ENCODE measurements around the gene LDLRAP1. TPM values are rescaled to one million over a fixed set of nuclear protein-coding genes. Genes with fewer than 3 reads are reported as not detected.
A peak's percentile ranks its signal among the peaks of the same experiment; 100 is the strongest.

Gene LDLRAP1
- total RNA-seq, 1 experiment from 2014 or later, result 16.3 TPM

DNA sequence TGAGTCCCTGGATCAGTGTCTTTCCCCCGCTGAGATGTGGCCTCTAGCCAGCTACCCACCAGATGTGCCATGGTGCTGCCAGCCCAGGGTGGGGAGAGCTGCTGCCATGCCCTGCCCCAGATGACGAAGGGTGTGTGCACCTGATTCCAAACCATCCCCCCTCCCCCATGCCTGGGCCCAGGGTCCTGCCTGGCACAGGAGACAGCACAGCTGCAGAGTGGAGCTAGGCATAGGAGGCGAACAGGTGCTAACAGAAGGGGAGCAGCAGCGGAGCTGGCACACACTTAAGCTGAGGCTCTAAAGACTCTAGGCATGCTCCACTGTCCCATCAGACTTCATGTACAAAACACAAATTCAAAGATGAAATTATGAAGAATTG lies 9.0 kb upstream of the LDLRAP1 start (continued):
- TF ChIP-seq, protein P1, sequence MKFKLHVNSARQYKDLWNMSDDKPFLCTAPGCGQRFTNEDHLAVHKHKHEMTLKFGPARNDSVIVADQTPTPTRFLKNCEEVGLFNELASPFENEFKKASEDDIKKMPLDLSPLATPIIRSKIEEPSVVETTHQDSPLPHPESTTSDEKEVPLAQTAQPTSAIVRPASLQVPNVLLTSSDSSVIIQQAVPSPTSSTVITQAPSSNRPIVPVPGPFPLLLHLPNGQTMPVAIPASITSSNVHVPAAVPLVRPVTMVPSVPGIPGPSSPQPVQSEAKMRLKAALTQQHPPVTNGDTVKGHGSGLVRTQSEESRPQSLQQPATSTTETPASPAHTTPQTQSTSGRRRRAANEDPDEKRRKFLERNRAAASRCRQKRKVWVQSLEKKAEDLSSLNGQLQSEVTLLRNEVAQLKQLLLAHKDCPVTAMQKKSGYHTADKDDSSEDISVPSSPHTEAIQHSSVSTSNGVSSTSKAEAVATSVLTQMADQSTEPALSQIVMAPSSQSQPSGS (CRISPR knock-in tag; IDR thresholded peaks at IDR 0.05; ENCODE audit: borderline replicate concordance, low read depth), result no peak
- TF ChIP-seq CREM (CRISPR knock-in tag; IDR thresholded peaks at IDR 0.05), result no peak
- TF ChIP-seq, protein P2, sequence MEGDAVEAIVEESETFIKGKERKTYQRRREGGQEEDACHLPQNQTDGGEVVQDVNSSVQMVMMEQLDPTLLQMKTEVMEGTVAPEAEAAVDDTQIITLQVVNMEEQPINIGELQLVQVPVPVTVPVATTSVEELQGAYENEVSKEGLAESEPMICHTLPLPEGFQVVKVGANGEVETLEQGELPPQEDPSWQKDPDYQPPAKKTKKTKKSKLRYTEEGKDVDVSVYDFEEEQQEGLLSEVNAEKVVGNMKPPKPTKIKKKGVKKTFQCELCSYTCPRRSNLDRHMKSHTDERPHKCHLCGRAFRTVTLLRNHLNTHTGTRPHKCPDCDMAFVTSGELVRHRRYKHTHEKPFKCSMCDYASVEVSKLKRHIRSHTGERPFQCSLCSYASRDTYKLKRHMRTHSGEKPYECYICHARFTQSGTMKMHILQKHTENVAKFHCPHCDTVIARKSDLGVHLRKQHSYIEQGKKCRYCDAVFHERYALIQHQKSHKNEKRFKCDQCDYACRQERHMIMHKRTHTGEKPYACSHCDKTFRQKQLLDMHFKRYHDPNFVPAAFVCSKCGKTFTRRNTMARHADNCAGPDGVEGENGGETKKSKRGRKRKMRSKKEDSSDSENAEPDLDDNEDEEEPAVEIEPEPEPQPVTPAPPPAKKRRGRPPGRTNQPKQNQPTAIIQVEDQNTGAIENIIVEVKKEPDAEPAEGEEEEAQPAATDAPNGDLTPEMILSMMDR (IDR thresholded peaks at IDR 0.05), result no peak
- TF ChIP-seq, protein P3, sequence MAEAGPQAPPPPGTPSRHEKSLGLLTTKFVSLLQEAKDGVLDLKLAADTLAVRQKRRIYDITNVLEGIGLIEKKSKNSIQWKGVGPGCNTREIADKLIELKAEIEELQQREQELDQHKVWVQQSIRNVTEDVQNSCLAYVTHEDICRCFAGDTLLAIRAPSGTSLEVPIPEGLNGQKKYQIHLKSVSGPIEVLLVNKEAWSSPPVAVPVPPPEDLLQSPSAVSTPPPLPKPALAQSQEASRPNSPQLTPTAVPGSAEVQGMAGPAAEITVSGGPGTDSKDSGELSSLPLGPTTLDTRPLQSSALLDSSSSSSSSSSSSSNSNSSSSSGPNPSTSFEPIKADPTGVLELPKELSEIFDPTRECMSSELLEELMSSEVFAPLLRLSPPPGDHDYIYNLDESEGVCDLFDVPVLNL (CRISPR knock-in tag; IDR thresholded peaks at IDR 0.05; ENCODE audit: borderline replicate concordance, low read depth), result no peak

DNA sequence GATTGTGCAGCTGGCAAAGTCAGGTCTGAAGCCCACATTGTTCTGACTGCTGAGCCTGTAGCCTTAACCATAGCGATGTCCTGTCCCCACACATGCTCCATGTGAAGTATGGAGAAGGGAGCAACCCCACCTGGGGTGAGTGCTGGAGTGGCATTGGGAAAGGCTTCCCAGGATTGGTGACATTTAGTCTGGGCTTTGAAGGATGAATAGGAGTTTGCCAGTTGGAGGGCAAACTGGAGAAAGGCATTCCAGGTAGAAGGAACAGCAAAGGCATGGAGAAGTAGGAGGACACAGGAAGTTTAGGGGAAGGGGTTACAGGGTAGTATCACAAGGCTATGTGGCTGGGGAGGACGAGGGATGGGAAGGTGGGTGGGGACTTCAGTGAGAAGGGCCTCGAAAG lies 7.3 kb upstream of the LDLRAP1 start:
- TF ChIP-seq CREM (CRISPR knock-in tag; IDR thresholded peaks at IDR 0.05), result no peak
- TF ChIP-seq, protein P4, sequence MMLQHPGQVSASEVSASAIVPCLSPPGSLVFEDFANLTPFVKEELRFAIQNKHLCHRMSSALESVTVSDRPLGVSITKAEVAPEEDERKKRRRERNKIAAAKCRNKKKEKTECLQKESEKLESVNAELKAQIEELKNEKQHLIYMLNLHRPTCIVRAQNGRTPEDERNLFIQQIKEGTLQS (CRISPR knock-in tag; conservative IDR thresholded peaks at IDR 0.05), result no peak
- TF ChIP-seq TCF7 (CRISPR knock-in tag; IDR thresholded peaks at IDR 0.05; ENCODE audit: low read depth), result no peak
- TF ChIP-seq NFATC4 (CRISPR knock-in tag; IDR thresholded peaks at IDR 0.05), result no peak
- no peak for TF ChIP-seq GABPB1 (CRISPR knock-in tag; IDR thresholded peaks at IDR 0.05)
- no peak for TF ChIP-seq NR3C1 (CRISPR knock-in tag; conservative IDR thresholded peaks at IDR 0.05; ENCODE audit: low read depth)
- TF ChIP-seq, protein P5, sequence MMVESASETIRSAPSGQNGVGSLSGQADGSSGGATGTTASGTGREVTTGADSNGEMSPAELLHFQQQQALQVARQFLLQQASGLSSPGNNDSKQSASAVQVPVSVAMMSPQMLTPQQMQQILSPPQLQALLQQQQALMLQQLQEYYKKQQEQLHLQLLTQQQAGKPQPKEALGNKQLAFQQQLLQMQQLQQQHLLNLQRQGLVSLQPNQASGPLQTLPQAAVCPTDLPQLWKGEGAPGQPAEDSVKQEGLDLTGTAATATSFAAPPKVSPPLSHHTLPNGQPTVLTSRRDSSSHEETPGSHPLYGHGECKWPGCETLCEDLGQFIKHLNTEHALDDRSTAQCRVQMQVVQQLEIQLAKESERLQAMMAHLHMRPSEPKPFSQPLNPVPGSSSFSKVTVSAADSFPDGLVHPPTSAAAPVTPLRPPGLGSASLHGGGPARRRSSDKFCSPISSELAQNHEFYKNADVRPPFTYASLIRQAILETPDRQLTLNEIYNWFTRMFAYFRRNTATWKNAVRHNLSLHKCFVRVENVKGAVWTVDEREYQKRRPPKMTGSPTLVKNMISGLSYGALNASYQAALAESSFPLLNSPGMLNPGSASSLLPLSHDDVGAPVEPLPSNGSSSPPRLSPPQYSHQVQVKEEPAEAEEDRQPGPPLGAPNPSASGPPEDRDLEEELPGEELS (CRISPR knock-in tag; IDR thresholded peaks at IDR 0.05), result no peak
- TF ChIP-seq, protein P6, sequence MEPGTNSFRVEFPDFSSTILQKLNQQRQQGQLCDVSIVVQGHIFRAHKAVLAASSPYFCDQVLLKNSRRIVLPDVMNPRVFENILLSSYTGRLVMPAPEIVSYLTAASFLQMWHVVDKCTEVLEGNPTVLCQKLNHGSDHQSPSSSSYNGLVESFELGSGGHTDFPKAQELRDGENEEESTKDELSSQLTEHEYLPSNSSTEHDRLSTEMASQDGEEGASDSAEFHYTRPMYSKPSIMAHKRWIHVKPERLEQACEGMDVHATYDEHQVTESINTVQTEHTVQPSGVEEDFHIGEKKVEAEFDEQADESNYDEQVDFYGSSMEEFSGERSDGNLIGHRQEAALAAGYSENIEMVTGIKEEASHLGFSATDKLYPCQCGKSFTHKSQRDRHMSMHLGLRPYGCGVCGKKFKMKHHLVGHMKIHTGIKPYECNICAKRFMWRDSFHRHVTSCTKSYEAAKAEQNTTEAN (CRISPR knock-in tag; IDR thresholded peaks at IDR 0.05), result no peak
- TF ChIP-seq ZNF232 (CRISPR knock-in tag; IDR thresholded peaks at IDR 0.05), result no peak
- no peak for ATAC-seq
- Mint-ChIP-seq H3K36me3 (no peaks in the 10 kb centered on the region), H3K9me3 (no peaks in the 10 kb centered on the region), H3K27ac (no peak overlapping the region), H3K4me3 (no peak overlapping the region), H3K27me3 (ENCODE audit: low read depth) (no peaks in the 10 kb centered on the region), H3K4me1 (peaks cover 18% of the 10 kb centered on the region)
- CTCF ChIA-PET, result no interaction called here
- POLR2A ChIA-PET, result no interaction called here
- no peak for DNase-seq (ENCODE audit: low spot score)

DNA sequence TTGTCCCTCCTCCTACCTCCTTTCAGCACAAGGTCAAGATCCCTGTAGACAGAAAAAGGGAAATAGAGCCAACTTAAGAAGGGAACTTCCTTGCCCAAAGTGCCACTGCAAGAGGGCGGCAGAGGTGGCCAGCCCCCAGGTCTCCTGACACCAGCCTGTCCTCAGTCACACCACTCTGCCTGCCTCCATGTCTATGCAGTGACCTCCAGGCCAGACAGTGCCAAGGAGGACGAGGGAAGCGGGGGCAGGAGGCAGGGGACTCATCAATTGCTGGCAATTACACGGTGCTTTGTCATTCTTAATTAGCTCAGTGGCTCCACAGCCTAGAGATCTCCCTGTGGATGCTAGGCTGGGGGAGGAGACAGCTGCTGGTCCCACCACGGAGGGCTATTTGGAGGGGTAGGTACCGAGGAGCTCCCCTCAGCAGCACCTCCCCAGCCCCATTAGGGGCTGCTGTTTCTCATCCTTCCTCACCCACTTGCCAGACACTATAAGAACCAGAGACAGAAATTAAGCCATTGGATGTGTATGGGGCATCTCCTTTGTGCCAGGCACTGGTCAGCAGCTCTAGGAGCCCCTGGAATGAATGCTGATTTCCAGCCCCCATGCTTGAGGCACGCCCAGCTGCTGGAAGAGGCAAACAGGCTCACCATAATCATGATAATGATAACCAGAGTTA lies 6.1 kb upstream of the LDLRAP1 start:
- DNase-seq (ENCODE audit: low spot score) (no peak), ATAC-seq (peak; percentile 59)
- Mint-ChIP-seq H3K36me3 (no peaks in the 10 kb centered on the region), H3K4me1 (peaks cover 18% of the 10 kb centered on the region), H3K9me3 (no peaks in the 10 kb centered on the region), H3K27ac (no peak overlapping the region), H3K4me3 (no peak overlapping the region), H3K27me3 (ENCODE audit: low read depth) (peaks cover 3% of the 10 kb centered on the region; the same call in 1 of the 2 replicates)
- ChIA-PET CTCF (interaction anchor here (0.6 to 3.4 kb wide), 5 partner anchors 35 to 607 kb away, joined by 3 to 17 read pairs (median 4); partner anchors contain the start of gene RUNX3), POLR2A (no interaction called here)
- no peak for TF ChIP-seq TP53 (CRISPR knock-in tag; IDR thresholded peaks at IDR 0.05)
- TF ChIP-seq SMAD4 (CRISPR knock-in tag; IDR thresholded peaks at IDR 0.05), result no peak
- TF ChIP-seq ESRRA (CRISPR knock-in tag; IDR thresholded peaks at IDR 0.05; ENCODE audit: borderline replicate concordance), result no peak
- TF ChIP-seq, protein P7, sequence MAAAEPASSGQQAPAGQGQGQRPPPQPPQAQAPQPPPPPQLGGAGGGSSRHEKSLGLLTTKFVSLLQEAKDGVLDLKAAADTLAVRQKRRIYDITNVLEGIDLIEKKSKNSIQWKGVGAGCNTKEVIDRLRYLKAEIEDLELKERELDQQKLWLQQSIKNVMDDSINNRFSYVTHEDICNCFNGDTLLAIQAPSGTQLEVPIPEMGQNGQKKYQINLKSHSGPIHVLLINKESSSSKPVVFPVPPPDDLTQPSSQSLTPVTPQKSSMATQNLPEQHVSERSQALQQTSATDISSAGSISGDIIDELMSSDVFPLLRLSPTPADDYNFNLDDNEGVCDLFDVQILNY (CRISPR knock-in tag; IDR thresholded peaks at IDR 0.05), result no peak
- TF ChIP-seq ETV6 (CRISPR knock-in tag; IDR thresholded peaks at IDR 0.05), result no peak
- TF ChIP-seq, protein P3 (CRISPR knock-in tag; IDR thresholded peaks at IDR 0.05; ENCODE audit: borderline replicate concordance, low read depth), result no peak
- no peak for TF ChIP-seq ZNF263 (CRISPR knock-in tag; IDR thresholded peaks at IDR 0.05; ENCODE audit: low read depth)
- TF ChIP-seq CREM (CRISPR knock-in tag; IDR thresholded peaks at IDR 0.05), result no peak
- TF ChIP-seq, protein P8, sequence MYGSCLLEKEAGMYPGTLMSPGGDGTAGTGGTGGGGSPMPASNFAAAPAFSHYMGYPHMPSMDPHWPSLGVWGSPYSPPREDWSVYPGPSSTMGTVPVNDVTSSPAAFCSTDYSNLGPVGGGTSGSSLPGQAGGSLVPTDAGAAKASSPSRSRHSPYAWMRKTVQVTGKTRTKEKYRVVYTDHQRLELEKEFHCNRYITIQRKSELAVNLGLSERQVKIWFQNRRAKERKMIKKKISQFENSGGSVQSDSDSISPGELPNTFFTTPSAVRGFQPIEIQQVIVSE (CRISPR knock-in tag; IDR thresholded peaks at IDR 0.05; ENCODE audit: borderline replicate concordance), result no peak
- TF ChIP-seq SOX15 (CRISPR knock-in tag; IDR thresholded peaks at IDR 0.05), result no peak
- TF ChIP-seq FOXJ3 (CRISPR knock-in tag; IDR thresholded peaks at IDR 0.05; ENCODE audit: borderline replicate concordance), result no peak
- TF ChIP-seq SMAD3 (CRISPR knock-in tag; IDR thresholded peaks at IDR 0.05; ENCODE audit: borderline replicate concordance), result no peak

Measured in WTC11 (cell line).